GM19023 (cell line): ENCODE measurements around the gene BCL2.

Experiments
- ATAC-seq: cut with Tn5 transposase; IDR thresholded peaks from one replicate; pipeline ENCODE4 v1.9.1; 2021; ENCODE audit warnings: mild to moderate bottlenecking, moderate library complexity; ENCODE audit not compliant: unreplicated experiment

BCL2 gene

DNA sequence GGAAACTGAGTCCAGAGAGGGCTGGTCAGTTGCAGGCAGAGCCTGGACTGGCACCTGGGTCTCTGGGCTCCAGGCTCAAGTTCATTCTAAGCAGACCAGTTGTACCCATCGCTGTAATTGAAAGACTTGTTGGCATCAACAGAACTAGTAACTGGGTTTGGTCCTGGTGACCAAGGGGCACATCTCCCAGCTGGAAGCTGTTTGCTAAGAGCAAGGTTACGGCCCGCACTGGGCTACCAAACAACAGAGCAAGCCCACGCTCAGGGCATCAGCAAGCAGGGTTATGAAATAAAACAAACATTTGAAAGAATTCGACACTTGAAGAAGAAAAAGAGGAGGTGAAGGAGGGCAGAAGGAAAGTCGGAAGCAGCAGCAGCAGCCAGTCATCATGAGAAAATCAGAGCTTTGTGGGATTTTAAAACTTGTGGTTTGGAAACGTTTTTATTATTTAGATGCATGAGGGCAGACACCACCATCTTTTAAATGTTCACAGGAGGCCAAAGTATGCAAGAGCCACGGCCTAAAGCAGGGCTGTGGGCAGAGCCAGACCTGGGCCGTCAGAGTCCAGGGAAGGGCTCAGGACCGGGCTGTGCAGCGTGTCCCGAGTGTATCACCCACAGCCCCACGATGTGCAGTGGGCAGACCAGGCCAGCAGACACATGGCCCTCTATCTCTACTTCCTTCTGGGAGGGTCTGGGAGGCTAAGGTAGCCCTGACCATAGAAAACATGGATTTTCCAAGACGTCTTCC, 220.3 kb downstream of the BCL2 start:
- ATAC-seq: no peak

- ATAC-seq: peak; percentile 69
Measured at GRCh38 chr18:63098018-63098981, 221.3 kb downstream of the BCL2 start.

DNA sequence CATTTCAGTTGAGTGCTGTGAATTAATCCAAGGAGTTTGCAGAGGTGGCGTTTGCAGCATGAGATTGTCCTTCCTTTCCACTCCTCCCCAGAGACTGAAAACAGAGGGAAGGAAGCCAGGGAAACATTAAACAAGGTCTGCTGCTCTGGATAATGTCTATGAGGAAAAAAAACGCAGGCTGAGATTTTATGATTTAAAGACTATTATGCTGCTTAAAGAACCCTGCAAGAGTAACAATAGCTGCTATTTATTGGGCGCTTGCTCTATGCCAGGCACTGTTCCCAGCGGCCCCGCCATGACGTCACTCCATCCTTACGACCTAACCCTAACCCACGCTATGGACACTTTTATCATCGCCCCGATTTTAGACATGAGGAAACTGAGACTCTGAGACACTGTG, 222.4 kb downstream of the BCL2 start:
- ATAC-seq: no peak

- no peak for ATAC-seq
Measured at GRCh38 chr18:63096327-63096874, 223.2 kb downstream of the BCL2 start.

GRCh38 chr18:63095768-63096167, 223.8 kb downstream of the BCL2 start:
- no peak for ATAC-seq

DNA sequence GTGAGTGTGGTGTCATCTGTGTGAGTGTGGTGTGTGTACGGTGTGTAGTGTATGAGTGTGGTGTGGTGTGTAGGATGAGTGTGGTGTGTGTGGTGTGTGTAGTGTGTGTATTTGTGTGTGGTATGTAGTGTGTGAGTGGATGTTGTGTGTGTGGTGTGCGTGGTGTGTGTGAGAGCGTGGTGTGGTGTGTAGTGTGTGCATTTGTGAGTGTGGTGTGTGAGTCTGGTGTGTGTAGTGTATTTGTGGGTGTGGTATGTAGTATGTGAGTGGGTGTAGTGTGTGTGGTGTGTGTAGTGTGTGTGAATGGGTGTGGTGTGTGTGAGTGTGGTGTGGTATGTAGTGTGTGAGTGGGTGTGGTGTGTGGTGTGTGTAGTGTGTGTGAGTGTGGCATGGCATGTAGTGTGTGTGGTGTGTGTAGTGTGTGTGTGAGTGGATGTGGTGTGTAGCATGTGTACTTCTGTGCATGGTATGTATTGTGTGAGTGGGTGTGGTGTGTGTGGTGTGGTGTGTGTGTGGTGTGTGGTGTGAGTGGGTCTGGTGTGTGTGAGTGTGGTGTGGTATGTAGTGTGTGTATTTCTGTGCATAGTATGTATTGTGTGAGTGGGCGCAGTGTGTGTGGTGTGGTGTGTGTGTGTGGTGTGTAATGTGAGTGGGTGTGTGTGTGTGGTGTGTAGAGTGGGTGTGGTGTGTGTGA, 227.8 kb downstream of the BCL2 start:
- no peak for ATAC-seq

GRCh38 chr18:63090334-63090733, 229.2 kb downstream of the BCL2 start:
- no peak for ATAC-seq

- ATAC-seq: no peak
Measured at GRCh38 chr18:63089041-63089440, 230.5 kb downstream of the BCL2 start.

- ATAC-seq: no peak
Measured at GRCh38 chr18:63088262-63088661, 231.3 kb downstream of the BCL2 start.

GRCh38 chr18:63087421-63088230, 231.9 kb downstream of the BCL2 start:
- no peak for ATAC-seq

DNA sequence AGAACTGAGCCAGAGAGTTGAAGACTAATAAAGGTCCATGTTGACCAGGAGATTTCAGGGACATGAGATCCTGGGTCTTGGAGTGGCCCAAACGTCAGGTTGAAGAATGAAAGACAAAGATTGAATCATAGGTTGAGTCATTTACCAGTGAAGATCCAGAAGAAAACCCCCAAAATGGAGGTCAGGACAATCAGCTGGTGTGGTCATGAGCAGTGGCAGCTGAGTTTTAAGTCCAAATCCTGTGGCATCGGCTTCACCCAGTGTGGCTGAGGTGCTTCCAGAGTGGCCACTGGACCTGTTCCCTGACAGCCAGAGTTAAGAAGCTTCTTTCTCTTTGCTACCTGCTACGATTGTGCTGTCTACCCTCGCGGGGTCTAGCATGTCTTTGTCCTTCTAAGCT, 234.0 kb downstream of the BCL2 start:
- no peak for ATAC-seq

DNA sequence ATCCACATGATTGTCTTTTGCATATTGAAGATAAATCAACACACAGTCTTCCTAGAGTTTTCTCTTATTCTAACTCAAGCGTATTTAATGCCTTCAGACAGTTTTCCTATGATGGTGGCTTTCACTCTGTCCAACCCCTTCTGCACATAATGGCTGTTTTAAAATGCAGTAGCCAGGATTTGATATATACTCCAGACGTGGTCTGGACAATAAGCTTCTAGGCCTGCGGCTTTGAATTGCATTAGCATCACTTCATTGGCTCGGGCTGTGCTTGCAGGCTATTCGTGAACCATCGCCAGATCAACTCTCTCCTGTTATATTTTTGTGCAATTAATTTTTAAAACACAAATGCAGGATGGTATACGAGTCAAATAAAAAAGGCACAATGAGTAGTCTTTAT, 235.3 kb downstream of the BCL2 start:
- no peak for ATAC-seq

DNA sequence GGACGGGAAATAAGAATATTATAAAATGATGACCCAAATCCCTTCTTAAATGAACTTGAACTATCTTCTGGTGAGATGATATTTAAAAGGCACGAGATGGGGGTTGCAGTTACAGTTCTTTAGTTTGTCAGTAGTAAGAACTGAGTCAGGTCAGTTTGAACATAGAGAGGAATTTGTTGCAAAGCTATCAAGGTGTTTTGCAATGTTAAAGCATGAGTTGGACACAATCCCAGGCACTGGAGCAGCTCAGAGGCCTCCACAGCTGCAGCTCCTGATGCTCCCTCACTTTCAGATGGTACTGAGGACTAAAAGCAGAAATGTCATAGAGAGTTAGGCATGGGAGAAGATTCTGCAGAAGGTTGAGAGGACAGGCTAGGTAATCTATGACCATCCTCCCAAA, 236.0 kb downstream of the BCL2 start:
- ATAC-seq: no peak

- ATAC-seq: no peak
Measured at GRCh38 chr18:63083020-63083531, 236.5 kb downstream of the BCL2 start.

DNA sequence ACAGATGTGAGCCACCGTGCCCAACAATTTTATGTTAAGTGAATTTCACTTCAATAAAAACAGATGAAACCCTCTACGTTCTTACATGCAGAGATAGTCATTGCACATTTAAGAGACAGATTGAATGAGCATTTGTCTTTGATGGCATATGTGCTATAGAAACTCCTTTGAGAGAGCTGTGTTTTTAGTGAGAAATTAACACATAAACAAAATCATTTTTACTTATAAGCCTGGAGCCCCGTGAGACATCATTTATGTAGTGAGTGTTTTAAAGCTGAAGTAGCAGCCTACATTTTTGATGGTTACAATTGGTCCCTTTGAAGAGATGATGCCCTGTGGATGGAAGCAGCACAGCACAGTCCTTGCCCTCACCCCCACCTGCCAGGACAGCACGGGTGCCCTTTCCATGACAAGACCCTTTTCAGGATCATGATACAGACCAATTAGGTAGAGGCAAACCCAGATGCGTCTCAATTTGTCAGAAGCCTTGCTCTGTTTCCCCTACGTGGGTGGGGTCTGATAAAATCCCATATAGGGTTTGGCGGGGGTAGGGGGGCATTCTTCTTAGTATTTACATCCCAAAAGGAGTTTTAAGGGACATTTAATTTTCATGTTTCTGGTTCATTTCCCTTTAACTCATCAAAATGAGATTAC, 237.1 kb downstream of the BCL2 start:
- no peak for ATAC-seq

DNA sequence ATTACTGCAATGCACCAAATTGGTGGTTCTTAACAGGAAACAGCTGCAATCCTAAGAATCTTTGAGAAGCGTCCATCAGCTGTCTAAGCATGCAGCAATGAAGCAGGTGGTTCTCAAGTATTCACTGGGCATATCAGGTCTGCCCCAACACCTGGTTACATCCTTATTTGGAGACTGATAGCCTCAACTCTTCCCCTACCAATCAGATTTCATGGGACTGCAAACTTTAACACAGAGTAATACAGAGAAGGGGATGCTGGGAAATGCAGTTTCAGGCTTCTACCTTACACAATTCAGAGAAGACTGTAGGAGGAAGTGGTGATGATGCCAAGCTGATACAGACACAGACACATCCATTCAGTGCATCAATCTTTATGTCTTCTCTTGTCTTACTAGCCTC, 240.5 kb downstream of the BCL2 start:
- ATAC-seq: peak; percentile 49

GRCh38 chr18:63078471-63078870, 241.1 kb downstream of the BCL2 start:
- peak; percentile 86 for ATAC-seq

DNA sequence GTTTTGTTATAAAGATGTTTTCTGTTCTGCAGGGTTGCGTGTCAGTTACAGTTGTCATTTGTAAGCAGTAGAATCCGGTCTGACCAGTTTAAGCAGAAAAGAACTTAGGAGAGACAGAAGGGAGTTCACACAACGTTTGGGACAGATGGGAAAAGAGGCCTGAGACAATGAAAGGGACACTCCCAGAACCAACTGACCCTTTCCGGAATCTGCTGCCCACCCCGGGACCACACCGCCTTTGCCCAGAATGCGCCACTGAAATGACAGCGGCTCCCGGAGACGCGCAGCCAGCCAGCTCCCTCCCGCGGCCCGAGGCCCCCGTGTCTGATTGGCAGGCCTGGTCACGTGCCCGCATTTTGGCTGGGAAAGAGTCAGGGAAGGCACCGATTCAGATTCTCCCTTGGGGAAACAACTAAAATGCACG, 244.6 kb downstream of the BCL2 start:
- ATAC-seq: no peak

DNA sequence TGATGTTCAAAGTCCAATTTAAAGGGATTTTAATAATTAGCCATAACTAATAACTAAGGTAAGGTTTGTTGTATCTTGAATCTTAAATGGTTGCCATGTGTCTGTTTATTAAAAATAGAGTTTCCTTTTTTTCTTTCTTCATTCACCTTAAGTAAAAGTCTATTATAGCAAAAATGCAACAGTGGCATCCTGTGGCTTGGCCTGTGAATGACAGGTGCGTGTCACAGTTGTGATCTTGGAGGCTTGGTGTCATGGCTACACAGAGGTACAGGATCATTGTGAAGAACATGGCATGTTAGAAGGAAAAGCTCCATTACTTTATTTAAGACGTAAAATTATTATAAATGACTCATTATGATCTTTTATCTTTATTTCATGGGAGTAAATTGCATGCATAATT, 246.1 kb downstream of the BCL2 start:
- ATAC-seq: no peak
